HG02852 (cell line): Measurements from ENCODE around the gene CELF4.

Source experiments
- ATAC-seq: cut with Tn5 transposase; IDR thresholded peaks from one replicate; pipeline ENCODE4 v1.9.1; 2021; ENCODE audit warnings: mild to moderate bottlenecking, moderate library complexity; ENCODE audit not compliant: unreplicated experiment

CELF4 gene

DNA sequence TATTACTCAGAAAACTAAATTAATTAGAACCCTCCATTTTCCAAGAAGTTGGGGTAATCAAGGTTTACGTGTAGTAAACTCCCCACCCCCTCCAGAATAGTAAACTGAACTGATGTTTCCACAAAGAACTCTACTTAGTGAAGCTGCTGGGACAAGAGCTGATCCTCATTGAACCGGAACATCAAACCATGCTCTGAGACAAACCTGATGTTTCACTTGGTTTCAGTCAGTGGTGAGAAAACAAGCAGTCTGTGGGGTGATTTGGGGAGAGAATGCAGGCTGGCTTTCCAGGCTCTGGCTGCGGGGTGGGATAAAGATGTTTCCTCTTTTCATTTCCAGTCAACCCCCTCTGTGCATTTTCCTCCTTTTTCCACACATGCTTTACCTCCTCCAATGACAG, 38.2 kb downstream of the CELF4 start:
- ATAC-seq: no peak

DNA sequence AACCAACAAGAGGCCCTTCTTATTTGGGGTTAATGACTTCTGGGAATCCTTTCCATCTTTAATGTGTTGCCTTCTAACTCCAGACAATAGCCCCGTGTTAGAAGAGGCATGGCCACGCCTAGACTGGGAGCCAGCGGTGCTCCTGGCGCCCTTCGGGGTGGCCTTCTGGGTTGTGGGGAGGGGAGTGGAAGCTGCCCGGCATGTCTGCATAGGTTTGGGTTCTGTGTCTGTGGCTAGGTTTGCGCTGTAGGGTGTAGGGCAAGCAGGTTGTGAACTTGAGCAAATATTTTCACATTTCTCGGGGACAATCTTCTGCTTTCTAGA, 40.4 kb downstream of the CELF4 start:
- no peak for ATAC-seq

DNA sequence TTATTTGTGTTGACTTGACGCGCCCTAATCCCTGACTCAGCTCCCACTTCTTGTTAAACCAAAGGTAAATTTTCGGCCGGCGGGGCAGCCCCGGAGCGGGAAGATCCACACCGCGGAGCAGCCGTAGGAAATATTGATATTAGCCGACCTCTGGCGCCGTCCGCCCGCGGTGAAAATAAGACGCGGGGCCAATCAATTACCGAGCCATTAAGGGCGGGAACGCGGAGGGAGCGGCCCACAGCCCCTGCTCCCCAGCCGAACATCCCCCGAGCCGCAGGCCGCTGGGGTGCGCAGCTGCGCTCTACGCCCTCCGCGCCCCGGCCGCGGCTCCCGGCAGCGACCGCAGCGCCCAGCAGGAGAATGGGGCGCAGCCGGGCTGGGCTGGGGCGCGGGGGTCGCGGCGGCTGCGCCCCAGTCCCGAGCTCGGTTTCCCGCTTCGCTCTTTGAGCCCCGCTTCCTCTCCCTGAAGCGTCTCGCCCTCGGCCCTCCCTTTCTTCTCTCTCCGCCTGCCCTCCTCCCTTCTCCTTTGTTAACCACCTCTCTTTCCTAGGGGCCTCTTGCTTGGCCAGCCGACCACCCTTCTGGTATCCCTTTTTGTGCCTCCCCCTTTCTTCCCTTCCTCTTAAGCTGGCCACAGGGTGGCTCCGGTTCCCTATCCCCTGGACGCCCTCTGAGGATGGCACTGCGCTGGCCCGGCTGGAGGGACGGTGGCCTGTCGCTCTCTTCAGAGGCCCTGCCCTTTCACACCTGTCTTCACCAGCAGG, 40.9 kb downstream of the CELF4 start:
- ATAC-seq: no peak

DNA sequence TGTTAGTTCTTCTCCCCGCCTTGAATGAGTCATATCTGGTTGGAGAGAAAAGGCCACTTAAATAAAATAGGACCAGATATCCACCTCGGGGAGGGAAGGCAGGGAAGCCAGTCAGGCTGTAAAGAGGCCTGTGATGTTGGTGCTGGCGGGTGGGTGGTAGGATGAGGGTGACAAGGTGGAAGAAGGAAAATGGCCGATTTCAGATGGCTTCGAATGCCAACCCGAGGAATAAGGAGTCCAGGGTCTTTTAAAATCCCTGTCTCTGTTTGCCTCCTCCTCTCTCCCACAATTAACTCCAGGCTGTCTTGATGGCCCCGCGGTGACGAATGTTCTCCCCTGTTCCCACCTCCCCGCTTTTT, 41.5 kb downstream of the CELF4 start:
- ATAC-seq: no peak

DNA sequence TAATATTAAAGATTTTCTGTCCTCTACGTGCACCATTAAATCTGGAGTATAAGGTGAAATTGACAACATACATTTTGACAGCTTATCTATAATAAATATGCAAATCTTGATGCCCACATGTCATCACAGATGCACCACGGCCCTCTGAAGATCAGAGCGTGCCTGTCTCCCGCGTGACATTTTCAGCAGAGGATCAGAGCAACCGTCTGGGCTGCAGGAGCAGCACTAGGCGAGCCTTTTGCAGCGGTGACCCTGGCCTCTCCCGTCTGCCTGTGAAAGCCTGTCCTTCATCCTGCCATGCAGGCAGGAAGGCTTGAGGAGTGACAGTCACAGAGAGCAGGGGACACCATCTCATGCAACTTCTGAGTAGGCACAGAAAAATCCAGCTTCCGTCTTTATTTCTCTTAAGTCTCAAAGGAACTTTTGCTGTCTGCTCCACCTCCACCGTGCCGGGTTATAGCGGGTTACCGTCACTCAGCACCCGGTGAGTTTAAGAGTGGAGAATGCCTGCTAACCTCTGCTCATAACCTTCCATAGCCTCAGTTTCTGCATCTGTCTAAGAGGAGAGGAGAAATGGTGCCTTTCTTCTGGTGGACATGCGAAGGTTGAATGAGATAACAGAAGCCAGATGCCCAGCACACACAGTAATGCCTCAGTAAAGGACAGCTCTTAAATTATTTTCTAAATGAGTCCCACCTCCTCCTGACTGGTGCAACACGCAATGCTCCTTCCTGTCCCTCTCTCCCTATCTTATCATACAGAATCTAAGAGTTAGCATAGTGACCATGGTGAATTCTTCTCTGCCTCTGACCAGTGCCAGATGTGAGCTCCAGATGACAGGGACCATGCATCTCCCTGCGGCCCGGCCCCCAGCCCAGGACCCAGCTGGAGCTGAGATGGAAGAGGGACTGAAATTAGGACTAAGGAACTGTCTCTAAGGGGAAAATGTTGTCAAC, 43.8 kb downstream of the CELF4 start:
- no peak for ATAC-seq

DNA sequence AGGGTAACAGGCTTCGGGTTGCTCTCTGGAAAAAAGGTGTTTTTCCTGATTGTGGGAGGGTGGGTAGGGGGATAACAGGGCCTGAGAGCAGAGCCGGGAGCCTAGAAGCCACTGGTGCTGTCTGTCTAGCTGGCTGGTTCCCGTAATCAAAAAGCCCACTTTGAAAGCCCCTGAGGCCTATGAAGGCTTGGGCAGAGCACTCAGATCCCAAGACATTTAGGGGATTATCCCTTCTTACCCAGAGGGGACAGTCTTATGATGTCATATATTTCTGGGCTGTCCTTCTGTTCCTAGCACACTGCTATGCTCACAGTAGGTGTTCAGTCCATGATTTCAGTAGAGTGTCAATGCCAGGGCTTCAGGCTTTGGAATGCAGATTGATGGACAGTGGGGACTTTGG, 45.1 kb downstream of the CELF4 start:
- no peak for ATAC-seq

DNA sequence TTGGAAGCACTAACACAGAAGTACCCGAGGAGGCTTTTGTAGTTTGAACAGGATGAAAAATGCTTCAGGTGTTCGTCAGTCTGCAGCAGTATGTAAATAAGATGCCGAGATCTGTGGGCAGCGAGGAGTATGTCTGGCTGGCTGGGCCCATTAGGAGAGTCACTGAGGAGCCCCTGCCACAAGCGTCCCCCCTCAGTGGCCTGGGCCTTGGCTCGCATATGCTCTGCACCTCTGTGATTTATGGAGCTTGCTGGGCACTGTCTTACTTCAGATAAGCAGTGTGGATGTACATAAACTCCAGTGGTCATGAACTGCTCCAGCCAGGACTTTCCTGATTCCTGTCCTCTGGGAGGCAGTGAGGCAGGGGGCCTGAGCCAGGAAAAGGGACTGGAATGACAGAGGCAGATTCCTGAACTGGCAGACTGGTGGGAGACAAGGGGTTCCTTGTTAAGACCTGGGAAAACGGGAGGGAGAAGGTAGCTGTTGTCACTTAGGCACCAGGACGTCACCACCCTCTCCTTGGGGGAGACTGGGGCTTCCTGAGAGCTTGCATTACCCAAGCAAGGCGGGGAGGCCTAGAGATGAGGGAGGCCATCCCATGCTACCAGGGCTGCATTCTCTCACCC, 46.0 kb downstream of the CELF4 start:
- no peak for ATAC-seq

DNA sequence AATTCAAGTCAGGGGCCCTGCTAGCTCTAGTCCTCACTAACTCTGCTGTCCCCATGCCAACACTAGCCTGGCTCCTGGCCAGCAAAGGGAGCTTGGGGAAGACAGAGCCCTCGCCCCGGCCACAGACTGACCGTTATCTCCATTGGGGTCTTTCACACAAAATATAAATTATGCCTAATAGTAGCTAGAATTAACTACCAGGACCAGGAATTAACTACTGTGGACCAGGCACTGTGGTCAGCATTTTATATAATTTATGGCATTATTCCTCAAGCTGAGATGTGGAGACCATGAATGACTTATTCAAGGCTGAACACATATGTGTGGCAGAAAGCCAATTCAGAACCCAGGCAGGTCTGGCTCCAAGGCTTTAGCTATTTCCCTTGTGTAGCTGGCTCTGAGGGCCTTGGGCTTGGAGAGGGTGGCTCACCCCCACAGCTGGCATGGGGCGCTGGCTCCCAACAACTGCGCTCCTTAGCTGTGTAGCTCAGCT, 49.2 kb downstream of the CELF4 start:
- ATAC-seq: no peak

DNA sequence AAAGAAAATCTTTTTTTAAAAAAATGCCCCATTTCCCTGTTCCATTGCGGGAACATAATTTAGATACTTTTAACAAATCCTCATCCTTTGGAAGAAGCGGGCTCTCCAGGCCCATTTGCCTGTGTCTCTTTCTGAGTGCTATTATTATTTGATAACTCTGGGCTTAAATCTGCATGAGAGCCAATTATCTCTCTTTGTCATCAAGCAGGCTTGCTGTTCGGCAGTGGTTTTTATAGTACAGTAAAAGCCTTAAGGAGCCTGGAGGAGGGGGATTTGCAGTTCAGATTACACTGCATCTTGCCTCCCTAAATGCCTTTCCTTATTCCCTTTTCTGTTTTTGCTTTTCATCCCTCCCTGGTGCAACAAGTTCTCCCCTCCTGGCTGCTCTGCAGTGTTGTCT, 50.6 kb downstream of the CELF4 start:
- ATAC-seq: no peak

DNA sequence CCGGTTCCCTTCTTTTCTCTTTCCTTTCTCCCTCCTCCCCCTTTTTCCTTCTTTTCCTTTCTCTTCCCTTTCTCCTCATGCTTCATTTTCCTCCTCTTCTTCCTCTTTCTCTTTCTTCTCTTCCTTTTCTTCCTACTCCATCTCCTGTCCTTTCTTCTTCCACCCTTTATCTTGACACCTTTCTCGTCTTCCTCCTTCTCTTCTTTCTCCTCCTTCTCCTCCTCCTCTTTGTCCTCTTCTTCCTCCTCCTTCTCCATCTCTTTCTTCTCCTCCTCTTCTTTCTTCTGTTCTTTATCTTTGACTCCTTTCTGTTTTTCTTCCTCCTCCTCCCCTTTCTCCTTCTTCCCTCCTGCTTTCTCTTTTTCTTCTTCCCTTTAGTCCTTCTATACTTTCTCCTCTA, 53.2 kb downstream of the CELF4 start:
- ATAC-seq: no peak

DNA sequence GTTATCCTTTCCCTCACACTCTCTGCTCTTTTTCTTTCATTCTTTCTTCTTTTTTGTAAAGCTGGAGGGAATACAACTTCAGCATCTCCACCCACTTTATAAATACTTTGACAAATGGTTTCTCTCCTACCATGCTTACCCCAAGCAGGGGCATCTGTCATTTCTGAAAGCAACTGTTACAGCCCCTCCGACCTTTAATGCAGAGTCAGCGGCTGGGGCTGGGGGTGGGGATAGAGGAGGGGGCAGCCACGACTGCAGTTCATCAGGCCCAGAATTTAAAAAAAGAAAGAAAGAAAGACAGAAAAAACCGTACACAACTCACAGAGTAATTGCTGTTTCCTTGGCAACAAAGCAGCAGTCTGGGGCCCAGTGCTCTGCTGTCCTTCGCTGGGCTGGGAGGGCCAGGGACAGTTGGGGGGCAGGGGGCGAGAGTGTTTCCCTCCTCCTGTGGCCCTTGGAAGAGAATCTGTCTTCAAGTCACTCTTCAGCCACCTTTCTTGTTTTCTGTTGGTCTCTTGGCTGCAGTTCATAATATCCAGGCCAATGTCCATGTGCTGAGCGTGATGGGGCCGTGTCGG, 53.8 kb downstream of the CELF4 start:
- ATAC-seq: no peak

DNA sequence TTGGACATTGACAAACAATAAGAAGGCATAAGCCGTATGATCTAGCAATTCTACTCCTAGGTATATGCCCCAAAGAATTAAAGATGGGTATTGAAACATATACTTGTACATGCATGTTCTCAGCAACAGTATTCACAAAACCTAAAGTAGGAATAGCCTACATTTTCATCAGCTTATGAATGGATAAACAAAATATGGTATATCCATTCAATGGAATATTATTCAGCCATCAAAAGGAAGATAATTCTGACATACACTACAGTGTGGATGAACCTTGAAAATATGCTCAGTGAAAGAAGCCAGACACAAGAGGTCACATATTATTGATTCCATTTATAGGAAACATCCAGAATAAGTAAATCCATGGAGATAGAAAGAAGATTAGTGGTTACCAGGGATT, 56.0 kb downstream of the CELF4 start:
- ATAC-seq: no peak

DNA sequence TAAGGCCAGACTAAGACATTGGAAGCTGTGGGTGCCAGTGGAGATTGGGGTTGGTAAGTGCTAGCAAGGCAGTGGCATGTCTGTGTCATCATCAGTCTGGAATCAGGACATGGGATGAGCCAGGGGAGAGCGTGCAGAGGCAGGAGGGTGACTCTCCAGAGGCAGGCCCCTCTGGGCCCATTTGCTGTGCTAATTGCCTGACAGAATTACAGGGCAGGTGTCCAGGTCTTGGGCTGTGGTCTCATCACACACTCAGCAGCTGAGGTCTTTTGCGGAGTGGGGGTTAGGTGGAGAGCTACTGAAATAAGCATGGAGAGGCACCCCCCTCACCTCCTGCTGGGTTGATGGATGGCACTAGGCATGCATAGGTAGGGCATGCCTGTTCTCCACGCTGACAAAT, 57.4 kb downstream of the CELF4 start:
- no peak for ATAC-seq

DNA sequence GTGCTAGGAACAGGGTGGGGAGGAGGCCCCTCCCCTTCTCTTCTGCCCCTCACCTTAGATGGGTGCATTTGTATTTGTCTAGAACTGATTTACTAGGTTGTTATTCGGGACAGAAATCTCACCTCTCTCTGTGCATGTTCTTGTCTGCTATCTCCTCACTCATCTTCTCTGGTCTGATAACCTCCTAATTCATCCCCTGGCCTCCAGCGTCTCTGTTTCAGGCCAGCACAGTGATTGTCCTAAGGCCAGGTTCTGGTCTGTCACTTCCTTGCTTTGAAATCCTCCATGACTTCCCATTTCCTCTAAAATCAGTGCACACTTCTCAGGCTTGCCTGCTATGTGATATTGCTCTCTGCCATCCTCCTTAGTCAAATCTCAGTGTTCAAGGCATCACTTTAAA, 58.4 kb downstream of the CELF4 start:
- ATAC-seq: no peak

DNA sequence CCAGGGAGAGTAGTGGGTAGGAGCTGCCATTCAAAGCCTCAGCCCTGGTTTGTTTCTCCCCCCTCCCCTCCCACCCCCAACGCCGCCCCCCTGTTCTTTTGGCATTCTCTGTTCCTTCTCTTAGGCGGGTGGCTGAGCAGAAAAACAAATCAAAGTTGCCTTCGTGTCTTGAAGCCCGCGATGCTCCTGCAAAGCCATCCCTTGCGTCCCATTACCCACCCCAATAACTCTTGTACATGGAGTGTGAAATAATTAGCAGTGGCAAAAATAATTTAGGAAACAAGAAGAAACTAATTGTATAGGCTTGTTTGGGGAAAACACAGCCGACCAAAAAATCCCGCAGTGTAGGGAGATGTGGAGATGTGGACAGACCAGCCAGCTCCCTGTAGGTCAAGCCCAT, 59.6 kb downstream of the CELF4 start:
- ATAC-seq: no peak

DNA sequence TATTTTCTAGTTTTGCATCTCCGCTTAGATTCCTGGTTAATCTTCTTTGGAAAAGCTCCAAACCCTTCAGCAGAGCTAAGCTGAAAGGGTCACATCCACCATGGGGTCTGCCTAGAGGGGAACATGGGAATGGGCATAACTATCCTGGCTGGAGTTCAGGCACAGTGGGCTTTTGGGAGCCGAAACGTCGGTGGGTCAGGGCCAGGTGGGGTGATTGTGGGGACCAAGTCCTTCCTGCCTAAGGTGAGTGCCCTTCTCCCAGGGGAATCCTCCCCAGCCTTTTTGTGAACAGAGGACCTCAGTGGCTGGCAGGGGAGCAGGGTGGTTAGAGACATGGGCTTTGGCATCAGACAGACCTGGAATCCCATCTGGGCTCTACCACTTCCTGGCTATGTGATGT, 60.3 kb downstream of the CELF4 start:
- no peak for ATAC-seq

DNA sequence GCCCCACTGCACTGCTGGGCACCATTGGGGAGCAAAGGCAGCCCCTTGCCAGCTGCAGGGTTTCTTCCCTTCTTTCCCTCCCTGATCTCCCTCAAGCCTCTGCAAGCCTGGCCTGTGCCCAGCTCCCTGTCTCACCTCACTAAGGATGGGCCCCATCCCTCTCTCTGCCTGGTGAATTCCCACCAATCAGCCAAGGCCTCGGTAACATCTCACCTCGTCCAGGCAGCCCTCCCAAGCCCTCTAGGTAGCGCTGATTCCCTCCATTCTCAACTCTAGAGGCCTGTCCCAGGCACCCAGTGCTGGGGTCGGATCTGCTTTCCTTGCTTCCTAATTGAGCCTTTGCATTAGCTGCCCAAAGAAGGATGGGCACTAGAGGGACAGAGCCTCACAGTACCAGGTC, 63.0 kb downstream of the CELF4 start:
- no peak for ATAC-seq

DNA sequence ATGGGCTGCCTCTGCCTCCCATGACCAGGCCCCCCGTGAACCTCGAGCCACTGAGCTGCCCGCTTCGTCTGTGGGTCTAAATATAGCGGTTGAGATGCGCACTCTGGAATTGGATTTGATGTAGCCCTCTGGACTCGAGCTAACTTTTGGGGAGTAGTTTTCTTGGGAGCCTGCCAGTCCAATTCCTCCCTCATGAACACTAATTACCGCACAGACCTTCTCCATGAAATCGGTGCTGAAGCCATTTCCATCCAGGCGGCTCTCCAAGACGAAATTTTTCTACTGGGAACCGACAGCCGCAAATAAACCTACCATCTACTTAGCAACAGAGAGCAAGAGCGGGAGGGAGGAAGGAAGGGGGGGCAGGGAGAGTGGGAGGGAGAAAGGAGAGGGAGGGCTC, 63.6 kb downstream of the CELF4 start:
- ATAC-seq: no peak

DNA sequence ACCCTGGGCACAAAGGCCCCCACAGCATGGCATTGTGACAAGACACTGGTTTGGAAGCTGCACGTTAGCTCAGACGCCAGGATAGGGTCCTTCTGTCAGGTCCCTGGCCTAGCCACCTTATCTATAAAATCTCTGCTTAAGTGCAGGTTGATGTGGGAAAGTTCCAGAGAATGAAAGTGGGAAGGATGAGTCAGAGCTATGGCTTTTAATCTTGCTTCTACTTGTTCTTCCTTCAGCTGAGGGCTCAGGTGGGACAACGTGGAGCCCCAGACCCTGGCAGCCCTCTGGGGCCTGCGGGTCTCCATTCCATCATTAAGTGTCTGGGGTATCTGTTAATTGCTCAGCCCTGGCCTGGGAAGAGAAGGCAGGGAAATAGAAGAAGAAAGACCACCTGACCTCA, 64.5 kb downstream of the CELF4 start:
- no peak for ATAC-seq

DNA sequence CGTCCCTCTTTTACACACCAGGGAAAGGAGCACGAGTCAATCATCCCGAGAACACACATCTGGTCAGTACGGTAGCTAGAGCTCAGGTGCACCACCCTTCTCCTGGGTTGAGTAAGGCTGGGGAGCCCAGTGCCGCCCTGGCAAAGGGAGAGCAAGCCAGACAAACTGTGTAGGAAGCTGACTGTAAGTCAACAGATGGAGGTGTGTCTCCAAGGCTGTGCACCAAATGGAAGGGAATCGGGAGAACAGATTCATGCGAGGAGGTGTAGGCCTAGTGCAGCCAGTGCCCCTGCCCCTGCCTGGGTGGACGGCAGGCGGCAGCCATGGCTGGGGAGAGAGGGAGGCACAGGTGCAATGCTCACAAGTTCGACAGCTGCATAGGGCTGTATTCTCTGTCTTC, 65.7 kb downstream of the CELF4 start:
- no peak for ATAC-seq

DNA sequence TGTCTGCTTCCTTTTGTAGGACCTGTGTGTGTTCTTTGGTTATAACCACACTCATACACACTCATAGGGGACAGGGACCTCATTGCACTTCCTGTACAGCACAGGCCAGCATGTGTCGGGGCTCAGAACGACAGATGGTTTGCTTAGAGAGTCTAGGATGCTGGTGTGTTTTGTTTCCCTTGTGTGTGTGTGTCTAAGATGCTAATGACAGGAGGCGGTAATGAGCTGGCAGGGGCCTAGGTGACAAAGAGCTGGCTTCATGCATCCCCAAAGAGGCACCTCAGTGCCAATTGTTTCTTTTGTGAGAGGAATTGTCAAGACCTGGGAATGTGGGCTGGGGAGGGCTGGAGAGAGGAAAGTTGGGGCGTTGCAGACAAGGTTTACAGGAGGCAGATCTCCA, 66.6 kb downstream of the CELF4 start:
- ATAC-seq: no peak
